ENCODE measurements around the gene XPA.

XPA gene

GRCh38 chr9:97672403-97672802 lies 24.7 kb downstream of the XPA start:
- TF ChIP-seq USF1 (IDR thresholded peaks at IDR 0.05), result no peak
- TF ChIP-seq YY1 (IDR thresholded peaks at IDR 0.05; ENCODE audit: low read depth), result no peak
- TF ChIP-seq EGR1 (IDR thresholded peaks at IDR 0.05), result no peak
- TF ChIP-seq CEBPB (IDR thresholded peaks at IDR 0.05), result no peak
- no peak for TF ChIP-seq TCF12 (IDR thresholded peaks at IDR 0.05; ENCODE audit: low read depth)
- TF ChIP-seq NFIC (IDR thresholded peaks at IDR 0.05), result no peak
- no peak for TF ChIP-seq ZBTB7A (IDR thresholded peaks at IDR 0.05; ENCODE audit: low read depth)
- TF ChIP-seq REST (IDR thresholded peaks at IDR 0.05; ENCODE audit: low read depth), result no peak
- TF ChIP-seq EP300 (IDR thresholded peaks at IDR 0.05; ENCODE audit: borderline replicate concordance), result no peak
- no peak for TF ChIP-seq RAD21 (IDR thresholded peaks at IDR 0.05; ENCODE audit: low read depth)
- no peak for TF ChIP-seq TAF1 (IDR thresholded peaks at IDR 0.05; ENCODE audit: low read depth)
- no peak for TF ChIP-seq CREB1 (IDR thresholded peaks at IDR 0.05; ENCODE audit: low read depth)
- no peak for TF ChIP-seq TEAD4 (IDR thresholded peaks at IDR 0.05)
- TF ChIP-seq MAX (IDR thresholded peaks at IDR 0.05), result no peak
- no peak for TF ChIP-seq FOXM1 (IDR thresholded peaks at IDR 0.05; ENCODE audit: borderline replicate concordance, low read depth)

- no peak for TF ChIP-seq YY1 (IDR thresholded peaks at IDR 0.05; ENCODE audit: low read depth)
- no peak for TF ChIP-seq REST (IDR thresholded peaks at IDR 0.05; ENCODE audit: low read depth)
- no peak for TF ChIP-seq FOXM1 (IDR thresholded peaks at IDR 0.05; ENCODE audit: borderline replicate concordance, low read depth)
- no peak for TF ChIP-seq TAF1 (IDR thresholded peaks at IDR 0.05; ENCODE audit: low read depth)
- TF ChIP-seq CEBPB (IDR thresholded peaks at IDR 0.05), result no peak
- no peak for TF ChIP-seq TEAD4 (IDR thresholded peaks at IDR 0.05)
- no peak for TF ChIP-seq CREB1 (IDR thresholded peaks at IDR 0.05; ENCODE audit: low read depth)
These were observed 26.6 kb downstream of the XPA start for GRCh38 chr9:97670586-97670985.

- no peak for TF ChIP-seq MAX (IDR thresholded peaks at IDR 0.05)
- no peak for TF ChIP-seq NFIC (IDR thresholded peaks at IDR 0.05)
- TF ChIP-seq FOXM1 (IDR thresholded peaks at IDR 0.05; ENCODE audit: borderline replicate concordance, low read depth), result no peak
- TF ChIP-seq TEAD4 (IDR thresholded peaks at IDR 0.05), result no peak
- TF ChIP-seq TAF1 (IDR thresholded peaks at IDR 0.05; ENCODE audit: low read depth), result no peak
- no peak for TF ChIP-seq REST (IDR thresholded peaks at IDR 0.05; ENCODE audit: low read depth)
- no peak for TF ChIP-seq RAD21 (IDR thresholded peaks at IDR 0.05; ENCODE audit: low read depth)
- no peak for TF ChIP-seq CEBPB (IDR thresholded peaks at IDR 0.05)
- TF ChIP-seq USF1 (IDR thresholded peaks at IDR 0.05), result no peak
- no peak for TF ChIP-seq ZBTB7A (IDR thresholded peaks at IDR 0.05; ENCODE audit: low read depth)
- no peak for TF ChIP-seq YY1 (IDR thresholded peaks at IDR 0.05; ENCODE audit: low read depth)
- no peak for TF ChIP-seq TCF12 (IDR thresholded peaks at IDR 0.05; ENCODE audit: low read depth)
- TF ChIP-seq EP300 (IDR thresholded peaks at IDR 0.05; ENCODE audit: borderline replicate concordance), result no peak
- TF ChIP-seq EGR1 (IDR thresholded peaks at IDR 0.05), result no peak
- TF ChIP-seq CREB1 (IDR thresholded peaks at IDR 0.05; ENCODE audit: low read depth), result no peak
These were observed 28.7 kb downstream of the XPA start for GRCh38 chr9:97668485-97668884.

GRCh38 chr9:97666907-97667686 lies 30.0 kb downstream of the XPA start:
- TF ChIP-seq USF1 (IDR thresholded peaks at IDR 0.05), result no peak
- TF ChIP-seq ZBTB7A (IDR thresholded peaks at IDR 0.05; ENCODE audit: low read depth), result no peak
- TF ChIP-seq YY1 (IDR thresholded peaks at IDR 0.05; ENCODE audit: low read depth), result no peak
- no peak for TF ChIP-seq CEBPB (IDR thresholded peaks at IDR 0.05)
- no peak for TF ChIP-seq CREB1 (IDR thresholded peaks at IDR 0.05; ENCODE audit: low read depth)
- no peak for TF ChIP-seq FOXM1 (IDR thresholded peaks at IDR 0.05; ENCODE audit: borderline replicate concordance, low read depth)
- no peak for TF ChIP-seq RAD21 (IDR thresholded peaks at IDR 0.05; ENCODE audit: low read depth)
- no peak for TF ChIP-seq EP300 (IDR thresholded peaks at IDR 0.05; ENCODE audit: borderline replicate concordance)
- TF ChIP-seq TEAD4 (IDR thresholded peaks at IDR 0.05), result no peak
- TF ChIP-seq REST (IDR thresholded peaks at IDR 0.05; ENCODE audit: low read depth), result no peak
- TF ChIP-seq EGR1 (IDR thresholded peaks at IDR 0.05), result no peak
- no peak for TF ChIP-seq TAF1 (IDR thresholded peaks at IDR 0.05; ENCODE audit: low read depth)
- no peak for TF ChIP-seq TCF12 (IDR thresholded peaks at IDR 0.05; ENCODE audit: low read depth)
- no peak for TF ChIP-seq NFIC (IDR thresholded peaks at IDR 0.05)
